Measurements from ENCODE around the gene ZNRF4.

Gene ZNRF4

DNA sequence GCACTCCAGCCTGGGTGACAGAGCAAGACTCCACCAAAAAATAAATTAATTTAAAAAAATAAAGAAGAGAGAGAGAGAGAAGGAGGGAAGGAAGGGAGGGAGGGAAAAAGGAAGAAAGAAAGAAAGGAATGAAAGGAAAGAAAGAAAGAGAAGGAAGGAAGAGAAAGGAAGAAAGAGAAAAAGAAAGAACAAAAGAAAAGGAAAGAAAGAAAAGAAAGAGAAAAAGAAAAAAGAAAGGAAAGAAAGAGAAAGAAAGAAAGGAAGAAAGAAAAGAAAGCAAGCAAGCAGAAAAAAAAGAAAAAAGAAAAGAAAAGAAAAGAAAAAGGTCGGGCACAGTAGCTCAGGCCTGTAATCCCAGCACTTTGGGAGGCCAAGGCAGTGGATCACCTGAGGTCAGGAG, 14.9 kb upstream of the ZNRF4 start:
- no peak for DNase-seq (ENCODE audit: low read depth in 2 of 2, low spot score in 1 of 2)

DNA sequence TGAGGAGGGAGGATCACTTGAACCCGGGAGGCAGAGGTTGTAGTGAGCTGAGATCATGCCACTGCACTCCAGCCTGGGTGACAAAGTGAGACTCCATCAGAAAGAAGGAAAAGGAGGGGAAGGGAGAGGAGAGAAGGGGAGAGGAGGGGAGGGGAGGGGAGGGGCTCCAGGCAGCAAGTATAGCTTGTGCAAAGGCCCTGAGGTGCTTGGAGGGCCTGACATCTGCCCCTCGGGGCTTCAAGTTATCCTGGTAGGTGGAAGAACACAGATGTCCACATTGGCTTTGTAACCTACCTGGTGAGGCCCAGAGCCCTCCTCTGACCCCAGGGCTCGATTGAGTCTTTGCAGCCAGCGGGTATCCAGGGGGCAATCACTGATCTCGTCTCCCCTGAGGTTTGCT, 11.5 kb upstream of the ZNRF4 start:
- no peak for DNase-seq (ENCODE audit: low read depth in 2 of 2, low spot score in 1 of 2)

DNA sequence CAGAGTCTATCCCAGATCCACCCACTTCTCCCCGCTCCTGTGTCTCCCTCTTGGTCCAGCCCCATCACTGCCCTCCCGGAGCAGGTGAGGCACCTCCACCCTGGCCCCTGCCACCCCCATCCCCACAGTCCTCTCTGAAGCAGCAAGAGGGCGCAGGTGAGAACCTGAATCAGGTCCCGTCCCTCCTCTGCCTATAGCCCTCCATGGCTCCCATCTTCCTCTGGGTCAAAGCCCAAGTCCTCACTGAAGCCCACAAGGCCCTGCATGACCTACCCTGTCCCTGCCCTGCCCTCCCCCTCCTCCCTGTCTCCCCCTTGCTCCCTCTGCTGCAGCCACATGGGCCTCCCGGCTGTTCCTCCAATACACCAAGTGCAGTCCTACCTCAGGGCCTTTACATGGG, 10.8 kb upstream of the ZNRF4 start:
- DNase-seq (ENCODE audit: low read depth in 2 of 2, low spot score in 1 of 2): no peak

DNA sequence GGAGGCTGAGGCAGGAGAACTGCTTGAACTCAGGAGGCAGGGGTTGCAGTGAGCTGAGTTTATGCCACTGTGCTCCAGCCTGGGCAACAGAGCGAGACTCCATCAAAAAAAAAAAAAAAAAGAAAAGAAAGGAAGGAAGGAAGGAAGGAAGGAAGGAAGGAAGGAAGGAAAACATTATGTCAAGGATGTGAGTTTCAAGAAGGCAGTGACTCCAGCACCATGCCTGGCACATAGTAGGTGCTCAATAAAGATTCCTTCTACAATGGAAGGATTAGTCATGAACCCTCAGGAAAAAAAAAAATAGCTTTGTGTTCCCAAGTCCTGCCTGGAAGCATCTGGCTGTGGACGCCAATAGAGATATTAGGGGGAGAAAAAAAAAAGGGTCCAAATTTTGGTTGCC, 10.1 kb upstream of the ZNRF4 start:
- DNase-seq (ENCODE audit: low read depth in 2 of 2, low spot score in 1 of 2): no peak

DNA sequence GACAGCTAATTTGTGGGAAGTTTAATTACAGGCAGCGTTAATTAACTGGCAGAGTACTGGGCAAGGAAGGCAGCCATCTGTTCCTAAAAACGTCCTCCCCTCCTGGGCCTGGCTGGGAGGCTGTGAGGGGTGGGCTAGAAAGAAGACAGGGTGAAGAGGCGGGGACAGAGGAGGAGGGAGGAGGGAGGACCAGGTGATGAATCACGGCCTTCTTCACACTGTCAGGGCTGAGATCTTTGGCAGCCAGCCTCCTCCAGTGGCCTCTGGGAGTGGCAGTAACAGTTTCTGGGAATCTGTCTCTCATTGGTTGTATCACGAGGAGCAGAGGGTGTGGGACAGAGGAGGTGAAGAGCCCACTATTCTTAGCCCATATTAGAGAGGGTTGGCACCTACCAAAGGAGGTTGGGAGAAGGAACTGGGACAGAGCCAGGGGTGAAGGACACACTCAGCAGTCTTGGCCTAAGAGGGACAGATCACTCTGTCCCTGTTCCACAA, 9.6 kb upstream of the ZNRF4 start:
- DNase-seq (ENCODE audit: low read depth in 2 of 2, low spot score in 1 of 2): no peak

DNA sequence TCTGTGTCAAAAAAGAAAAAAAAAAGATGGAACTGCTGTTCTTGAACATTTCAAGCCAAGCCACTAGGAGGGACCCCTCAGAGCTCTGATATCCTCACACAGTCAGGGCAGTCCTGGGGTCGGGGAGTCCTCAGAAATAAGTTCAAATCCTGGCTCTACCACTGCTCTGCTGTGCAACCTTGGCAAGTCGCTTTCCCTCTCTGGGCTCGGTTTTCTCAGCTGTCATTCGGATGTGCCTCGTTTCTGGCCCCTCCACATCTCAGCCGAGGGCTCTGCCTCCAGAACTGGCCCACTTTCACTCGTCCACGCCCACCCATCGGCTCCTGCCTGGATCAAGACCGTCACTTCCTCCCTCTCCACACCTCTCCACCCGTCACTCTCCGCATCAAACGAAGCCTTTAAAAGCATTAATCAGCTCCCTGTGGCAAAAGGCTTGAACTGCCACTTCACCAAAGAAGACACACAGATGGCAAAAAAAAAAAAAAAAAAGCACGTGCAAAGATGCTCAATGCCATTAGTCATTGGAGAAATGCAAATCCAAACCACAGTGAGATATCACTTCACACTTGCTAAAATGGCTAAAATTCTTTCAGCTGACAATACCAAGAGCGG, 7.4 kb upstream of the ZNRF4 start:
- no peak for DNase-seq (ENCODE audit: low read depth in 2 of 2, low spot score in 1 of 2)

DNA sequence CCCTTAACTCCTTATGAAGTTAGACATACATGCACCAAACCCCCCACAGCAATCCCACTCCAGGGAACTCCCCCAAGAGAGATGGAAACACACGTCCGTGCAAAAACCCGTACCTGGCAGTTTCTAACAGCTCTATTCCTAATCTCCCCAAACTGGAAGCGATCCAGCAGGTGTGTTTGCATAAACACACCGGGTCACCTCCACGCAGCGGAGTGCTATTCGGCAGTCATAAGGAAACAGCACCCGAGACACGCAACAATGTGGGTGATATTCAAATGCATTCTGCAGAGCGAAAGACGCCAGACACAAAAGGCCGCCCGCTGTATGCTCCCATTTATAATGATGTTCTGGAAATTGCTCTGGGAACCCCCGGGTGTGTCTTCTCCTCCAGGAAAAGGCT, 6.8 kb upstream of the ZNRF4 start:
- DNase-seq (ENCODE audit: low read depth in 2 of 2, low spot score in 1 of 2): no peak

DNA sequence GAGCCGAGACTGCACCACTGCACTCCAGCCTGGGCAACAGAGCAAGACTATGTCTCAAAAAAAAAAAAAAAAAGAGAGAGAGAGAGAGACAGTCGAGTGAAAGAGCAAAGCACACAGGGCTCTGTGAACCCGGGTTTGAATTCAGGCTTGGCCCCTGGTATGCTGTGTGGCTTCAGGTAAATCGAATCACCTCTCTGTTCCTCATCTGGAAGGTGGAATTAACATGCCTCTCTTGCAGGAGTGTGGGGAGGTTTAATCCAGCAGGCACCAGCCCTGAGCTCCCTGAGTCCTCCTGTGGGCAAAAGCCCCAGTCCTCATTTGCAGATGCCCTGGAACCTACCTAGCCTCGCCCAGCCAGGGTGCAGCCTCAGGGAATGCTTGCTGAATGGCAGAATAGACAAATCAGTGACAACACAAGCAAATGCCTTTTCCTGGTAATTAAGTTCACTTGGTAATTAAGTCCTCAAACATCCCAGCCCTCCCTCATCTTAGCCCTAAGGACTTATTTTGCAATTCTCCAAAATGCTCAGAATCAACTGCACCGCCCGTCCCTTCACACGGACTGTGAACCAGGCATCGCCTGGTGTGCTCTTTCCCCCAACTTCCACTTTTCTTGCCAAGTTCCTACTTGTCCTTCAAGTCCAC, 4.6 kb upstream of the ZNRF4 start:
- no peak for DNase-seq (ENCODE audit: low read depth in 2 of 2, low spot score in 1 of 2)

DNA sequence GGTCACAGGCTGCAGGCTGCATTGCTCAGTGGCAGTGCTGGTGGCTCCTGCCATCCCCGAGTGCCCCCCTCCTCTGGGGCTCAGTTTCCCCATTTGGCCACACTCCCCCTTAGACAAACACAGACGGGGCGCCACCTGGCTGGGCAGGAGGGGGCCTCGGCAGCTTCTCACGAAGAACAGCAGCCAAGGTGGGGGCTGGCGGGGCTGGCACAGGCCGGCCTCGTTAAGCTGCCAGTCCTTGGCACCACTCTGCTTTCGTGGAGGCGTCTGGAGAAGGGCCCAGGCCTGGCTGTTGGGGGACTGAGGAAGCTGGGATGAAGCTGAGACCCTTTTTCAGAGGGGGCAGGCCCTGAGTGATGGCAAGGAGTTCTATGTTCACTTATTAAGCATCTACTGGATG, 3.7 kb upstream of the ZNRF4 start:
- DNase-seq (ENCODE audit: low read depth in 2 of 2, low spot score in 1 of 2): no peak

DNA sequence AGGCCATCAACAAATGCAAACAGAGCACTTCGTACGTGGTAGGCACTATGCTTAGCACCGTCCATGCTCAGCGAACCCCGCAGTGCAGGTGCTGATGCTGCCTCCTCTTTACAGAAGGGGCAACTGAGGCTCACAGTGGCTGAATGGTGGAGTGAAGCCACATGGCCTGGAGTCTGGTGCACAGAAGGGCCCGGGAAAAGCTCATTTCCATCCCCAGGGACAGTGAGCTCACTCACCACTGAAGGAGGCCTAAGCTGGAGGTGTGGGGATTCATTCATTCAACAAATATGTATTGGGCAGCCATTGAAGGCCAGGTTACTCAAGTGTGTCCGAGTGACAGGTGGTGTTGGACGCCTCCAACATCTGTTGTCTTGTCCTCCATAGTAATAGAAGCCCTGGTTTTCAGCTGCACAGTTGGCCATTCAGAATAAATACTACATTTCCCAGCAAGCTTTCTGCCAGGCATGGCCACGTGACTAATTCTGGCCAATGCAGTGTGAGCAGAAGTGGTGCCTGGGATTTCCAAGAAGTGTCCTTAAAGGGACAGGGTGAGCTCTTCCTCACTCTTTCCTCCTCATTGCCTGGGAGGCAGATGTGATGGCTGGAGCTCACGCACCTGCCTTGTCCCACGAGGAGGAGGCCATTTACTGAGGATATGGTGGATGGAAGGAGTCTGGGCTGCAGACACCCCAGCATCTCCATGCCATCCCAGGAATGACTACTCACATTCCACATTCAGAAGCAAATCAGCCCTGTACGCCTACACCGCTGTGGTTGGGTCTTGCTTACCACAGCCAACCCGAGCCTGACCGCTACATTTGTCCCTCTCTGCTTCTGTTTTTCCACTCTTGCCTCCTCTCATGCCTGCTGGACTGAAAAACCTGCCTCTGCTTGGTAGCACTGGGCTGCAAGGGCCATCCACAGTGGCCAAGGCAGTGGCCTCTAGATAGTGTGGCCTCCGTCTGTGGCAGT, 2.3 kb upstream of the ZNRF4 start:
- DNase-seq (ENCODE audit: low read depth in 2 of 2, low spot score in 1 of 2): no peak

DNA sequence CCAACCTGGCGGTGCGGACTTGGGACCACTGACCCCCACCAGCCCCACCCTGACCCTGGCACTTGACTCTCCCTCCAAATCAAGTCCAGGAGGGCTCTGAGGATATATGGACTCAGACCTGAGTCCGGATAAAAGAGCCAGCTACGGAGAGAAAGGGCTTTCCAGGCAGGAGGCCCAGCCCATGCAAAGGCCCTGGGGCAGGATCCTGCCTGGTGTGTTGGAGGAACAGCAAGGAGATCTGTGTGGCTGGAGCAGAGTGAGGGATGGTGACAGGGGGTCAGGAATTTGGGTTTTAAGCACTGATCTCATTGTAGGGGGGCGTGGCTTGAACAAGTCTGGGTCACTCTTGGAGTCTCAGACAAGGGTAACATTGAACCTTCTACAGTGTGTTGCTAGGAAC, 474 bp upstream of the ZNRF4 start:
- no peak for DNase-seq (ENCODE audit: low read depth in 2 of 2, low spot score in 1 of 2)

DNA sequence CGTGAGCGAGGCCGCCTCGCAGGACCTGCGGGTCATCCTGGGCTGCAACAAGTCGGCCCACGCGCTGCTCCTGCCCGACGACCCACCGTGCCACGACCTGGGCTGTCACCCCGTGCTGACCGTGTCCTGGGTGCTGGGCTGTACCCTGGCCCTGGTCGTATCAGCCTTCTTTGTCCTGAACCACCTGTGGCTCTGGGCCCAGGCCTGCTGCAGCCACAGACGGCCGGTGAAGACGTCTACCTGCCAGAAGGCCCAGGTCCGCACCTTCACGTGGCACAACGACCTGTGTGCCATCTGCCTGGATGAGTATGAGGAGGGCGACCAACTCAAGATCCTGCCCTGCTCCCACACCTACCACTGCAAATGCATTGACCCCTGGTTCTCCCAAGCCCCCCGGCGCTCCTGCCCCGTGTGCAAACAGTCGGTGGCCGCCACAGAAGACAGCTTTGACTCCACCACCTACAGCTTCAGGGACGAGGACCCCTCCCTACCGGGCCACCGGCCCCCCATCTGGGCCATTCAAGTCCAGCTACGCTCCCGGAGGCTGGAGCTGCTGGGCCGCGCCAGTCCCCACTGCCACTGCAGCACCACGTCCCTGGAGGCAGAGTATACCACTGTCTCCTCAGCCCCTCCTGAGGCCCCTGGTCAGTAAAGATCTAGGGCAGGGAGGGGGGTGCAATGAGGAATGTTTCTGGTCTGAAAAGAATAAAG, 1.1 kb downstream of the ZNRF4 start:
- DNase-seq (ENCODE audit: low read depth in 2 of 2, low spot score in 1 of 2): no peak

DNA sequence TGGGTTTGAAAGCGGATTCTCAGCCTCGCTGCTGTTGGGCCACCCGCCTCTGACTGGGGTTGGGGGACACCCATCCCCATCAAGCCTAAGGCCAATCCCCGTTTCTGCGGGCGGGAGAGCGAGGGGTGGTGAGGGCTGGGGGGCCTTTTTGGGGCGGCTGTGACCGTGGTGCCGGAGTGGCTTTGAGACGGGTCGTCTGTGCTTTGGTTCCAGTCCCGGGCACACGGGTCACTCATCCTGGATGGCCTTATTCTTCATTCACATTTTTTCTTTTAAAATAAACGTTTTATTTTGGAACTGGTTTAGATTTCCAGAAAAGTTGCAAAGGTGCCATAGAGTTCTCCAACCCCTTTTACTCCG, 1.6 kb downstream of the ZNRF4 start:
- no peak for DNase-seq (ENCODE audit: low read depth in 2 of 2, low spot score in 1 of 2)

DNA sequence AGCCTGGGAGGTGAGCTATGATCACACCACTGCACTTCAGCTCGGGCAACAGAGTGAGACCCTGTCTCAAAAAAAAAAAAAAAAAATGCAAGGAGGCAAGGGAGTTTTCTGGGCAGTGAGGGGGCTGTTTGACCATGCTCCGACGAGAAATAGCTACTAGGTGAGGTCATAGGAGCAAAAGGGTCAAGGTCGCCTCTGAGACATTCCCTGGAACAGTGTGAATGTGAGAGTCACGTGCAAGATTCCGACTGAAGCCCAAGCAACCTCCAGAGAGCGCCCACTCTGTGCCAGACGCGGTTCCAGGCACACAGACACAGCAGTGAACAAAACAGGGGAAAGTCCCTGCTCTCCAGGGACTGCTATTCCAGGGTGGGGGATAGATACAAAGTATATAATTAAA, 2.5 kb downstream of the ZNRF4 start:
- no peak for DNase-seq (ENCODE audit: low read depth in 2 of 2, low spot score in 1 of 2)

DNA sequence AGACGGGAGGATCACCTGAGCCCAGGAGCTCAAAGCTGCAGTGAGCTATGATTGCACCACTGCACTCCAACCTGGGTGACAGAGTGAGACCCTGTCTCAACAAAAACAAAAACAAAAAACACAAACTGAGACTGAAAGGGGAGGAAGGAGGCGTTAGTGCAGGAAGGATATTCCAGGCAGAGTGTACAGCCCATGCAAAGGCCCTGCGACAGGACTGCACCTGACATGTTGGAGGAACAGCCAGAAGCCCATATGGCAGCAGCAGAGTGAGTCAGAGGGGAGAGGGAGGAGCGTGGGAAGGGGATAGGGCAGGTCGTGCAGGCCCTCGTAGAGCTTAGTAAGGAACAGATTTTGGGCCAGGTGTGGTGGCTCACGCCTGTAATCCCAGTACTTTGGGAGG, 3.2 kb downstream of the ZNRF4 start:
- DNase-seq (ENCODE audit: low read depth in 2 of 2, low spot score in 1 of 2): no peak

DNA sequence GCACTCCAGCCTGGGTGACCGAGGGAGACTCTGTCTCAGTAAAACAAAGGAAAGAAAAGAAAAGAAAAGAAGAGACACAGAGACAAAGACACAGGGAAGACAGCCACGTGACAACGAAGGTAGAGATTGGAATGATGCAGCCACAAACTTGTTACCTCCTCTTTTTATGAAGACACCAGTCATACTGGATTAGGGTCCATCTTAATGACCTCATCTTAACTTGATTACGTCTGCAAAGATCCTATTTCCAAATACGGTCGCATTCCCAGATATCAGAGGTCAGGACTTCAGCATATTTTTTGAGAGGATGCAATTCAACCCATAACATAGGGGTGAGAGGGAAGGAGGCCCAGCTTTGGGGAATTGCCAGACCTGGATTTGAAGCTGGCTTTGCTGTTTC, 4.1 kb downstream of the ZNRF4 start:
- DNase-seq (ENCODE audit: low read depth in 2 of 2, low spot score in 1 of 2): no peak

DNA sequence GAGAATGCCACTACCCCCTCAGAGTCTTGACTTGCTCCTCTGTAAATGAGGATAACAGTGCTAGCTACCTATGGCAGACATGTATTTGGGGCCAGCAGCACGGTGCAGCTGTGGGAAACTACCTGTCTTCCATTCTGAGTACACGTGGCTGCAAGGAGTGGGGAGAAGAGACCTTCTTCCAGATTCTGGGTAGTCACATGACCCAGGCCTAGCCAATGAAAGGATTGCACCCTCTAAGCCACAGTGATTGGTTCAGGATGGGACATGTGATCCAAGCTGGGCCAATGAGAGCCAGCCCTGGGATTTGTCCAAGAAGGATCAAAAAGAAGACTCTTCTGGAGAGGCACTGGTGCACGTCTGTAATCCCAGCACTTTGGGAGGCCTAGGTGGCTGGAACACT, 5.5 kb downstream of the ZNRF4 start:
- DNase-seq (ENCODE audit: low read depth in 2 of 2, low spot score in 1 of 2): no peak

DNA sequence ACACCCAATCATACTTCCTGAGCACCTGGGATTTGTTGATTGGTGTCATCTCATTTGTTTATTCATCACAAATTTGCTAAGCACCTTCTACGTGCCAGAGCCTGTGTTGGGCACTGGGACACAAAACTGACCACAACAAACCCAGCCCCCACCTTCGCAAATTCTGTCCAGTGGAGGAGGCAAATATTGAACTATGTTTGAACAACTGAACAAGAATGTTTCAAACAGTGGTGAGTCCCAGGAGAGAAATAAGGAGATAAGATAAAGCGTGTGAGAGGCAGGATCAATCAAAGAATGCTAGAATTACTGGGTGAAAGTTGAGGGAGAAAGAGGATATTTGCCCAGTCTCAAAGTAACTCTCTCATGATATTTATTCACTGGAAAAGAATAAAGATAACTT, 8.7 kb downstream of the ZNRF4 start:
- no peak for DNase-seq (ENCODE audit: low read depth in 2 of 2, low spot score in 1 of 2)

DNA sequence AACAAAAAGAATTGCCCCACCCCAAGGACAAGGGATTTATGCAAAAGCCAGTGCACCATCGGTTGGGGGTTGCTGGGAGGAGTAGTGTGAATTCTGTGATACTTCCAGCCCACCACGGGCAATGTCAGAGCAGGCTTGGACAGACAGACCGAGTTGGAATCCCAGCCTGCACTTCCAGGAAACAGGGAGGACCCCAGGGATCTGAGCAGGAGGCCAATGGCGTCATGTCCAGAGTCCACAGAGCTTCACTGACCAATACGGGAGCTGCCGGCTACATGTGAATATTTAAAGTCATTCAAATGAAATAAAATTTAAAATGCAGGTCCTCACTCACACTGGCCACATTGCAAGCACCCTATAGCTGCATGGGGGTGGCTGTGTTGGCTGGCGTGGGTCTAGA, 10.9 kb downstream of the ZNRF4 start:
- no peak for DNase-seq (ENCODE audit: low read depth in 2 of 2, low spot score in 1 of 2)

DNA sequence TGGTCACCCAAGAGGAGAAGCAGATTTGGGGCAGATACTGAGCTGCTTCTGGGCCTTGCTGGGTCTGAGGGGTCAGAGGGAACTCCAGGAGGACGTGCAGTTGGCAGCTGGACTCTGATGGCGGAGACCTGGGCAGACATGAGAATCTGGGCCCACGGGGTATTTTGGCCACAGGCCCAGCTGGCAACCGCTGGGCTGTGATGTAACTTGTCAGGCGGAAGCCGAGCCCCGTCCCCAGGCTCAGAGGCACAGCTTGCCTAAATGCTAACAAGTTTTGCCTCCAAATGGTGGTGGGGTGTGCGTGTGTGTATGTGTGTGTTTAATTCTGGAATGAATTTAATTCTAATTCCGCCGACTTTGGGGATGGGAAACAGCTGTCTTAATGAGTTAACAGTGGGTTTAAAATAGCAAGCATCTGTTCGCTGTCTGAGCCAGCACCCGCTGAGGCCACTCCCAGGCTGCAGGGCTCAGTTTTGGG, 11.6 kb downstream of the ZNRF4 start:
- DNase-seq (ENCODE audit: low read depth in 2 of 2, low spot score in 1 of 2): no peak

DNA sequence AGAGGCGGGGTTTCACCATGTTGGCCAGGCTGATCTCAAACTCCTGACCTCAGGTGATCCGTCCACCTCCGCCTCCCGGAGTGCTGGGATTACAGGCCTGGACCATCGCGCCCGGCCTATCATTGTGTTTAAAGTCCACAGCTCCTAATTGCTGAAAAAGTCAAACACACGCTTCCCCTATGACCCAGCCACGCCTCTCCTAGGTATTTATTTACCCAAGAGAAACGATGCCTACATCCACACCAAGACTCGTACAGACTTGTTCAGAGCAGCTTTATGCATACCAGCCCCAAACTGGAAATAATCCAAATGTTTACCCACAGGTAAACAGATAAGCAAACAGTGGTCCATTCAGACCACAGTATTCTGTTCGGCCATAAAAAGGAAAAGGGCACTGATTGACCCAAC, 15.1 kb downstream of the ZNRF4 start:
- DNase-seq (ENCODE audit: low read depth in 2 of 2, low spot score in 1 of 2): no peak

Data from stimulated activated CD8-positive, alpha-beta memory T cell treated with anti-CD3 and anti-CD28 coated beads, Interleukin-4, amount 100 ng/mL, for 1 hour (primary cell).